Measurements from ENCODE around the gene FANCG.

GRCh38 chr9:35070823-35071813 lies 8.6 kb downstream of the FANCG start:
- TF ChIP-seq POLR2AphosphoS5 (IDR thresholded peaks at IDR 0.05) (no peak), CTCF (IDR thresholded peaks at IDR 0.05 in 8 of 11, conservative IDR thresholded peaks at IDR 0.05 in 3 of 11) (no peak), POLR2A (IDR thresholded peaks at IDR 0.05) (no peak)
